ENCODE results near the gene SNX9.
"Not testable (repeated sequence)": the region's sequence is repeated elsewhere in the genome, so short reads cannot be mapped to it uniquely, and the experiment has no call there.

Gene SNX9

GRCh38 chr6:157849288-157850017 is 26.4 kb downstream of the SNX9 start:
- peaks cover 15% of the 10 kb centered on the region for H3K36me3 Mint-ChIP-seq
- DNase-seq (ENCODE audit: low spot score in 2 of 2) (no peak), ATAC-seq (ENCODE audit: low read depth) (no peak)
- H3K27me3 Mint-ChIP-seq: no peaks in the 10 kb centered on the region
- peaks cover 39% of the 10 kb centered on the region for H3K4me1 Mint-ChIP-seq
- peaks cover 11% of the 10 kb centered on the region for H3K9me3 Mint-ChIP-seq
- H3K27ac Mint-ChIP-seq: peak overlapping the region; percentile 18
- H3K4me3 Mint-ChIP-seq: no peak overlapping the region

GRCh38 chr6:157850030-157850429 is 27.0 kb downstream of the SNX9 start:
- H3K4me3 Mint-ChIP-seq: no peak overlapping the region
- H3K9me3 Mint-ChIP-seq: peaks cover 12% of the 10 kb centered on the region
- H3K27me3 Mint-ChIP-seq: no peaks in the 10 kb centered on the region
- H3K36me3 Mint-ChIP-seq: peaks cover 17% of the 10 kb centered on the region
- ATAC-seq (ENCODE audit: low read depth) (no peak), DNase-seq (ENCODE audit: low spot score in 2 of 2) (no peak)
- peaks cover 40% of the 10 kb centered on the region for H3K4me1 Mint-ChIP-seq
- H3K27ac Mint-ChIP-seq: peak overlapping the region; percentile 9

GRCh38 chr6:157853018-157853805 is 30.2 kb downstream of the SNX9 start:
- peaks cover 24% of the 10 kb centered on the region for H3K4me1 Mint-ChIP-seq
- DNase-seq (ENCODE audit: low spot score in 2 of 2) (no peak), ATAC-seq (ENCODE audit: low read depth) (no peak)
- H3K36me3 Mint-ChIP-seq: peaks cover 17% of the 10 kb centered on the region
- peaks cover 12% of the 10 kb centered on the region for H3K9me3 Mint-ChIP-seq
- no peaks in the 10 kb centered on the region for H3K27me3 Mint-ChIP-seq
- peak overlapping the region; percentile 19 for H3K27ac Mint-ChIP-seq
- no peak overlapping the region for H3K4me3 Mint-ChIP-seq

- DNase-seq (ENCODE audit: low spot score in 2 of 2): no peak
- no peak overlapping the region for H3K27ac Mint-ChIP-seq
- no peak for ATAC-seq (ENCODE audit: low read depth)
- peaks cover 25% of the 10 kb centered on the region for H3K4me1 Mint-ChIP-seq
- H3K4me3 Mint-ChIP-seq: no peak overlapping the region
- H3K27me3 Mint-ChIP-seq: no peaks in the 10 kb centered on the region
- peaks cover 17% of the 10 kb centered on the region for H3K36me3 Mint-ChIP-seq
- peaks cover 12% of the 10 kb centered on the region for H3K9me3 Mint-ChIP-seq
These were observed 31.0 kb downstream of the SNX9 start for GRCh38 chr6:157853902-157854502.

- Mint-ChIP-seq H3K4me1 (peaks cover 20% of the 10 kb centered on the region), H3K4me3 (no peak overlapping the region), H3K9me3 (peaks cover 11% of the 10 kb centered on the region), H3K27ac (no peak overlapping the region), H3K36me3 (peaks cover 8% of the 10 kb centered on the region), H3K27me3 (no peaks in the 10 kb centered on the region)
- DNase-seq (ENCODE audit: low spot score in 2 of 2) (no peak), ATAC-seq (ENCODE audit: low read depth) (no peak)
These were observed 32.3 kb downstream of the SNX9 start for GRCh38 chr6:157855325-157855724.

- DNase-seq (ENCODE audit: low spot score in 2 of 2); H3K27ac Mint-ChIP-seq; ATAC-seq (ENCODE audit: low read depth); H3K36me3 Mint-ChIP-seq; H3K4me3 Mint-ChIP-seq; H3K27me3 Mint-ChIP-seq: not testable (repeated sequence)
- Mint-ChIP-seq H3K4me1 (peaks cover 23% of the 10 kb centered on the region), H3K9me3 (peaks cover 11% of the 10 kb centered on the region)
These were observed 32.8 kb downstream of the SNX9 start for GRCh38 chr6:157855804-157856203.

GRCh38 chr6:157858664-157859063 is 35.6 kb downstream of the SNX9 start:
- not testable (repeated sequence) for H3K27ac Mint-ChIP-seq; DNase-seq (ENCODE audit: low spot score in 2 of 2); ATAC-seq (ENCODE audit: low read depth); H3K9me3 Mint-ChIP-seq; H3K4me3 Mint-ChIP-seq; H3K27me3 Mint-ChIP-seq; H3K36me3 Mint-ChIP-seq
- H3K4me1 Mint-ChIP-seq: peaks cover 32% of the 10 kb centered on the region

GRCh38 chr6:157859775-157860504 is 36.9 kb downstream of the SNX9 start:
- H3K9me3 Mint-ChIP-seq: peaks cover under 1% of the 10 kb centered on the region
- DNase-seq (ENCODE audit: low spot score in 2 of 2) (no peak), ATAC-seq (ENCODE audit: low read depth) (no peak)
- no peak overlapping the region for H3K4me3 Mint-ChIP-seq
- no peaks in the 10 kb centered on the region for H3K27me3 Mint-ChIP-seq
- H3K4me1 Mint-ChIP-seq: peaks cover 31% of the 10 kb centered on the region
- H3K27ac Mint-ChIP-seq: no peak overlapping the region
- H3K36me3 Mint-ChIP-seq: peaks cover 4% of the 10 kb centered on the region

- Mint-ChIP-seq H3K36me3 (peaks cover 6% of the 10 kb centered on the region), H3K27me3 (no peaks in the 10 kb centered on the region), H3K27ac (no peak overlapping the region), H3K4me1 (peaks cover 31% of the 10 kb centered on the region), H3K9me3 (no peaks in the 10 kb centered on the region), H3K4me3 (no peak overlapping the region)
- DNase-seq (ENCODE audit: low spot score in 2 of 2) (no peak), ATAC-seq (ENCODE audit: low read depth) (no peak)
These were observed 37.5 kb downstream of the SNX9 start for GRCh38 chr6:157860505-157860991.

GRCh38 chr6:157861184-157861583 is 38.1 kb downstream of the SNX9 start:
- Mint-ChIP-seq H3K4me1 (peaks cover 31% of the 10 kb centered on the region), H3K27ac (no peak overlapping the region), H3K36me3 (peaks cover 6% of the 10 kb centered on the region), H3K4me3 (no peak overlapping the region), H3K9me3 (no peaks in the 10 kb centered on the region), H3K27me3 (no peaks in the 10 kb centered on the region)
- DNase-seq (ENCODE audit: low spot score in 2 of 2): no peak
- ATAC-seq (ENCODE audit: low read depth): no peak

GRCh38 chr6:157861814-157862213 is 38.8 kb downstream of the SNX9 start:
- ATAC-seq (ENCODE audit: low read depth): no peak
- Mint-ChIP-seq H3K4me3 (no peak overlapping the region), H3K36me3 (peaks cover 6% of the 10 kb centered on the region), H3K9me3 (no peaks in the 10 kb centered on the region), H3K27ac (no peak overlapping the region), H3K4me1 (peaks cover 31% of the 10 kb centered on the region), H3K27me3 (no peaks in the 10 kb centered on the region)
- DNase-seq (ENCODE audit: low spot score in 2 of 2): no peak

- Mint-ChIP-seq H3K9me3 (no peaks in the 10 kb centered on the region), H3K27ac (no peak overlapping the region), H3K4me3 (no peak overlapping the region), H3K4me1 (peaks cover 33% of the 10 kb centered on the region), H3K27me3 (no peaks in the 10 kb centered on the region), H3K36me3 (peaks cover 6% of the 10 kb centered on the region)
- DNase-seq (ENCODE audit: low spot score in 2 of 2) (no peak), ATAC-seq (ENCODE audit: low read depth) (no peak)
These were observed 39.7 kb downstream of the SNX9 start for GRCh38 chr6:157862706-157863105.

GRCh38 chr6:157864185-157864761 is 41.2 kb downstream of the SNX9 start:
- H3K36me3 Mint-ChIP-seq: peaks cover 6% of the 10 kb centered on the region
- ATAC-seq (ENCODE audit: low read depth): no peak

More at GRCh38 chr6:157864185-157864761, 41.2 kb downstream of the SNX9 start:
- no peaks in the 10 kb centered on the region for H3K27me3 Mint-ChIP-seq
- no peak overlapping the region for H3K4me3 Mint-ChIP-seq
- no peak overlapping the region for H3K27ac Mint-ChIP-seq
- H3K4me1 Mint-ChIP-seq: peaks cover 23% of the 10 kb centered on the region
- DNase-seq (ENCODE audit: low spot score in 2 of 2): no peak
- no peaks in the 10 kb centered on the region for H3K9me3 Mint-ChIP-seq
